Common myeloid progenitor, CD34-positive (primary cell): ENCODE data around the gene EFNA5.

Experiments
- CTCF ChIA-PET: fragments of 350-600 bp; sonication (Branson Sonifier 250); formaldehyde crosslinking; loops from one replicate; lab custom pipeline; 2021; ENCODE audit warnings: antibody characterized with exemption; lab: Charles Lee
- POLR2A ChIA-PET: fragments of 350-600 bp; sonication (Branson Sonifier 250); formaldehyde crosslinking; loops from one replicate; lab custom pipeline; 2021; ENCODE audit warnings: antibody characterized with exemption; lab: Charles Lee
- DNase-seq, 3 donors: peaks; one replicate each; pipeline versions ENCODE4 v3.0.0 to v3.0.0-alpha.2; 2013
- H3K27ac ChIP-seq, 2 experiments: 1 replicate in 1 of 2; 2 replicates in 1 of 2; pipeline ENCODE4 v1.7.0; 2013; ENCODE audit warnings: inconsistent platforms in 2 of 2, low read length in 2 of 2, mild to moderate bottlenecking in 2 of 2, low read depth in 1 of 2, moderate library complexity in 1 of 2; ENCODE audit not compliant: severe bottlenecking in 2 of 2, insufficient read depth in 1 of 2, poor library complexity in 1 of 2
- H3K27me3 ChIP-seq, 5 experiments: replicated peaks in 2 of 5; 1 replicate in 3 of 5; 2 replicates in 2 of 5; pipeline versions ENCODE4 v1.6.1 to v1.7.0; 2013; ENCODE audit warnings: low read length in 4 of 5, mild to moderate bottlenecking in 2 of 5, moderate library complexity in 2 of 5, inconsistent platforms in 1 of 5; ENCODE audit not compliant: insufficient read depth in 5 of 5, control insufficient read depth in 4 of 5
- H3K36me3 ChIP-seq, 4 experiments: 1 replicate in 2 of 4; 2 replicates in 2 of 4; pipeline versions ENCODE4 v1.6.1 to v1.7.0; 2013; ENCODE audit warnings: low read length in 3 of 4, control low read depth in 1 of 4, mild to moderate bottlenecking in 1 of 4; ENCODE audit not compliant: control insufficient read depth in 4 of 4, insufficient read depth in 4 of 4
- H3K4me1 ChIP-seq, 4 experiments: 1 replicate in 3 of 4; 2 replicates in 1 of 4; pipeline versions ENCODE4 v1.6.1 to v1.7.1; 2013; ENCODE audit warnings: low read length in 3 of 4, mild to moderate bottlenecking in 3 of 4, control low read depth in 1 of 4, inconsistent platforms in 1 of 4, moderate library complexity in 1 of 4; ENCODE audit not compliant: control insufficient read depth in 4 of 4, insufficient read depth in 4 of 4; ENCODE audit errors: control extremely low read depth in 1 of 4
- H3K4me3 ChIP-seq, 7 experiments: 1 replicate in 4 of 7; 2 replicates in 3 of 7; pipeline versions ENCODE4 v1.5.1 to v1.7.0; 2013; ENCODE audit warnings: mild to moderate bottlenecking in 7 of 7, low read length in 6 of 7, moderate library complexity in 6 of 7, inconsistent platforms in 2 of 7, low read depth in 2 of 7, control low read depth in 1 of 7; ENCODE audit not compliant: insufficient read depth in 4 of 7, control insufficient read depth in 1 of 7; ENCODE audit errors: extremely low read depth in 1 of 7
- H3K9me3 ChIP-seq, 5 experiments: 1 replicate in 4 of 5; 2 replicates in 1 of 5; pipeline versions ENCODE4 v1.6.1 to v1.7.1; 2013; ENCODE audit warnings: low read length in 4 of 5, mild to moderate bottlenecking in 2 of 5, inconsistent platforms in 1 of 5, low read depth in 1 of 5, moderate library complexity in 1 of 5; ENCODE audit not compliant: control insufficient read depth in 4 of 5, insufficient read depth in 2 of 5; ENCODE audit errors: control extremely low read depth in 1 of 5
- WGBS: methylation state at CpG from one replicate; pipeline ENCODE4 v1.1.5; 2013; ENCODE audit not compliant: insufficient coverage; 5-methylcytosine and 5-hydroxymethylcytosine counted together

EFNA5 gene

DNA sequence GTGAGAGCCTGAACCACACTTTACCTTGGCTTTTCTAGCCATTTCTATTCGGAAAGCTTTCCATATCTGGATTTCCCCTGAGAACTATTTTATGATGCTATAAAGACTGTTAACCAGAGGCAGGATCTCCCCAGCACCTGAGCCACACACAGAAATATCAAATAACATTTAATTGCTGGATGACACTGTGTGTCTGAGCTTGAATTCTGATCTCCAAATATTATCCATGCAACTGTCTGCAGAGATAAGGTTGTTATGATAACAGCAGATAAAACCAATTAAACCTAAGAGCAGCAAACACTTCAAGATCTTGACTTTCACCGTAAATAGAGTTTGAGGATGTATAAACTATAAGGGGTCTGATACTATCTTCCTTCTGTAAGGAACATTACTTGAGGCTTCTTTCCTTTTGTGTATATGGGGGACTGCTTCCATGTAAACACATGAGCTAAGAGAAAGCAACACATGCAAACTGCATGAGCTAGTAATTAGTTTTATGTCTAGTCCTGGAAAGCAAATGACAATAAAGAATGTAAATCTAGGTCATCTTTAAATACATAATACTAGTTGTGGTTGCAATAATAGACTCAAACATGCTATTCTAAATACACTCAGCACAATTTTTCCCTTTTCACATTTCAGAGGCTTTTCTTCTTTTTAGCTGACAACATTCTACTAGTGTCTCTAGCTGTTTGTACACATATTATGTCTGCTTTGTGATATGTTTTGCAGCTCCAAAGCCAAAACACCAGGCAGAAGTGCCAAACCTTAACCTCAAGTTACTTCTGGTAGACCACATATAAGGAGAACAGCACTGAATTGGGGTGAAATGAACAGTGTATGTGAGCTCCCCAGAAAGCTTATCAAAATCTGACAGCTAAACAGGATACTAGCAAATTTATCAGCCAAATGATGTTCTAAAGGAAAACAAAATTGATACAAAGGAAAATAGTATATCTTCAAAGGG, 136.5 kb downstream of the EFNA5 start:
- H3K4me1 ChIP-seq = no peaks in the 10 kb centered on the region
- peaks cover 0 to 2% (median 0%) of the 10 kb centered on the region in 5 experiments for H3K9me3 ChIP-seq
- WGBS = 100% methylated on average over 1 of the region's 2 CpGs
- CTCF ChIA-PET = interaction anchor here (1.0 to 1.3 kb wide), 2 partner anchors 9 to 38 kb away, joined by 3 read pairs; no protein-coding TSS in a partner anchor
- POLR2A ChIA-PET = no interaction called here
- no peak overlapping the region for H3K27ac ChIP-seq
- H3K36me3 ChIP-seq = no peaks in the 10 kb centered on the region
- peaks cover 0 to 3% (median 0%) of the 10 kb centered on the region in 5 experiments for H3K27me3 ChIP-seq
- DNase-seq = no peak
- no peak overlapping the region for H3K4me3 ChIP-seq

DNA sequence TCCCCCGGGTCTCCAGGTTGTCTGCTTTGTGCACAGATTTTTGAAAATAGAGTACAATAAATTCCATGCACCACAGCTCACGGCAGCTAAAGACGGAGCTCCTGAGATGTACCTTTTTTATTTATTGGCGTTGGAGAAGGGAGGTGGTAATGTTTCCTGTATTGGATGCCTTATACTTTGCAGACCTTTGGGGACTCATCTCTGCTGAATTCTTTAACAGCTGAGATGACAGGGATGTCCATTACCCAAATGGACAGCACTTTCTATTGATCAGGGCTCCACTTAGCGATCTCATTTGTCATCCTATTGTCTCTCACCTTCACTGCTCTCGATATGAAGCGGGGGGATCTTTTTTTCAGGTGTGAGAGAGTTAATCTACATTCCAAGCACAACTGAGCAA, 137.8 kb downstream of the EFNA5 start:
- H3K4me3 ChIP-seq = no peak overlapping the region
- WGBS = 91% methylated on average over 4 of the region's 7 CpGs
- CTCF ChIA-PET = no interaction called here

DNA sequence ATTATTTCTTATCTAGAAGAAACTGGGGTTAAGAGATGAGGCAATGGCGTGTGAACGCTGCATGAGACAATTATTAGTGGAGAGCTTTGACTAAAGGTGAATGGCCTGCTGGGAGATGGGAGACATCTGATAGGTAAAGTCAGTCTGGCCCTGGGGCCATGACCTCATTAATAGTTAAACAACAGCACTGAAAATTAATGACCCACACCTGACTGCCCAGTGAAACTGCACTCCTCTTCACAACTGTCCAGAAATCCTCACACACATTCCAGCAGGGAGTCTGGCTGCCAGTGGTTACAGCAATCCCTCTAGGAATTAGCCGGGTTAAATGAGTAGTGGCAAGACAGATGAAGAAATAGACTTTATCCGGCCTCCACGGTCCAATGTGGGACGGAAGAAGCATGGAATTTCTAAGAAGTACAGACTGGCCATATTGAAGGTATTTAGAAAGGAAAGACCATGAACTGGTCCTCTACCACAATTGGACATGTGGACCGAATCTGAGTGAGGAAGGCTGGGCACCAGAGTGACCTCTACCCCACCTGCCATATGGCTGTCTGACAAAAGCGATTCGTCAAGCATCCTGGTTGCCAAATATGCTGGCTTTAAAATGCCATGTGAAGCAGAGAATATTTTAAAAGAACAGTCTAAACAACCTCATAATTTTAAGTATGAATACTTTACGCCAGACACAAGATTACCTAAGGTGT, 138.4 kb downstream of the EFNA5 start:
- CTCF ChIA-PET = no interaction called here
- DNase-seq = no peak
- Histone ChIP-seq H3K36me3 (no peaks in the 10 kb centered on the region), H3K27ac (no peak overlapping the region), H3K9me3 (peaks cover 0 to 2% (median 0%) of the 10 kb centered on the region in 5 experiments), H3K4me3 (no peak overlapping the region), H3K27me3 (peaks cover 0 to 3% (median 0%) of the 10 kb centered on the region in 5 experiments), H3K4me1 (no peaks in the 10 kb centered on the region)
- POLR2A ChIA-PET = no interaction called here
- WGBS = 98% methylated on average over 9 of the region's 10 CpGs

More for the DNA sequence above, 137.8 kb downstream of the EFNA5 start:
- Histone ChIP-seq H3K4me1 (no peaks in the 10 kb centered on the region), H3K27ac (no peak overlapping the region), H3K27me3 (peaks cover 0 to 3% (median 0%) of the 10 kb centered on the region in 5 experiments), H3K9me3 (peaks cover 0 to 2% (median 0%) of the 10 kb centered on the region in 5 experiments), H3K36me3 (no peaks in the 10 kb centered on the region)
- POLR2A ChIA-PET = no interaction called here
- DNase-seq = no peak

DNA sequence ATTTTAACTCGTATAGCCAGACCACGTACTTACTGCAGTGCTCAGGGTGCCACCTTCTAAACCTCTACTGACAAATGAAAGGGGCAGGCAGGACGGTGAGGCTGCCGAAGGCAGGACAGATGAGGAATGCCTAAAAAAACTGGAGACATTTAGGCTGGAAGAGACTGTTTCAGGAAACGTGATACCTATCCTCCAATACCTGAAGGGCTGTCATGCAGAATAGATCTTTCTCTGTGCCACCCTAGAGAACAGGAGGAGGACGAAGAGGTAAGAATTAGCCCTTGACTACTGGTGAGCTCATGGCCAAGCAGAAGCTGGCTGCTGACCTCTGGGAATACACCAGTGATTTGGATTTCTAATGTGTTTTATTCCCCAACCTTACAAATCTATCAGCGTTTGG, 139.4 kb downstream of the EFNA5 start:
- POLR2A ChIA-PET = no interaction called here
- Histone ChIP-seq H3K4me1 (no peaks in the 10 kb centered on the region), H3K27me3 (peaks cover 0 to 3% (median 0%) of the 10 kb centered on the region in 5 experiments), H3K27ac (no peak overlapping the region), H3K36me3 (no peaks in the 10 kb centered on the region), H3K9me3 (peaks cover 0 to 2% (median 0%) of the 10 kb centered on the region in 5 experiments), H3K4me3 (no peak overlapping the region)
- WGBS = 100% methylated on average over 7 of the region's 7 CpGs
- CTCF ChIA-PET = interaction anchor here (0.9 kb wide), 1 partner anchor 9 kb away, joined by 3 read pairs; no protein-coding TSS in a partner anchor
- DNase-seq = no peak

DNA sequence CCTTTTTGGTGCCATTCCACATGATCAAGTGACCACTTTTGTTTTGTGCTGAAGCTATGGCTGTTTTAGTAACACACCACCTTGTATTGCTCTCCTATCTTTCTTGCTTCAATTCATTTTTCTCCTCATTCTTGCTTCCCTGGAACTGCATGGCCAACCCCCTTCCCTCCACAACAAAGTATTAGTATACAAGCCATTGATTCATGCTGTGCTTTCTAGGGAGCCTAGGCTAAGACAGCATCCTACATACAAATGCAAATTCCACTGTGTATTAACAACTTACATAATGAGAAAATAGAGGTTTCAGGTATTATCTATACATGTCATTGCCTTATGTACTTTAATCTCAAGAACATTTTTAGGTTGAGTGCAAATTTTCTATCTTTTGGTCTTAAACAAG, 141.1 kb downstream of the EFNA5 start:
- Histone ChIP-seq H3K27ac (no peak overlapping the region), H3K27me3 (peaks cover 0 to 3% (median 0%) of the 10 kb centered on the region in 5 experiments), H3K4me1 (no peaks in the 10 kb centered on the region), H3K36me3 (no peaks in the 10 kb centered on the region), H3K9me3 (peaks cover 0 to 2% (median 0%) of the 10 kb centered on the region in 5 experiments), H3K4me3 (no peak overlapping the region)
- POLR2A ChIA-PET = no interaction called here
- CTCF ChIA-PET = no interaction called here
- DNase-seq = no peak

DNA sequence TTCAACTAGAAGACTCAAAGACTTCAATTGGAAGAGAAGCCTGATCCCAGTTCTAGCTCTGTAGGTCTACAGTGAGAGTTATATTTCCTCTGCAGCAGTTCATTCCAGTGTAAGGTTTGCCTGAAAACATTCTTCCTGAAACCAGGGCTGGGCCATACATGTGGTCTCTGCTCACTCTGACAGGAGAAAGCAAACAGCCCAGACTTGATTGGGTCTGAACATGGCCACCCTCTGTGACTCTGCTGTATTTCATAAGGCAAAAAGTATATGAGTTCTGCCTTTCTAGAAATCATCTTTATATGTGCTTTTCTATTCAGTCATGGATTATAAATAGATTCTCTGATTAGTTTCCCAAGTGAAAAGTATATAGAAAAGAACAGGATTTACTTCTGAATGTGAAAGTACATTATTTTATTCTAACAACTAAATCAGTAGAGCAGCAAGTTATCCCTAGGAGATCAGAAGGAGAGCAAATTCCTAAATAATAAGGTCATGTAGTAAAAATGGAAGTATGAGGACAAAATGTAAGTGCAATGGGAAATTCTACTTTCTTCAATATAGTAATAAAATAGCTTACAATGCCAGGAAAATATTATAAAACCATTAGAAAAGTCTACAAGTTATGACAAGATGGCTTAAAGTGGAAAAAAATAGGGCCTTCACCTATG, 144.3 kb downstream of the EFNA5 start:
- ChIA-PET CTCF (no interaction called here), POLR2A (interaction anchor here (0.6 kb wide), 1 partner anchor 227 kb away, joined by 3 read pairs; no protein-coding TSS in a partner anchor)
- Histone ChIP-seq H3K36me3 (no peaks in the 10 kb centered on the region), H3K27me3 (peaks cover 0 to 3% (median 0%) of the 10 kb centered on the region in 5 experiments), H3K4me1 (no peaks in the 10 kb centered on the region), H3K27ac (no peak overlapping the region), H3K4me3 (no peak overlapping the region), H3K9me3 (peaks cover 0 to 2% (median 0%) of the 10 kb centered on the region in 5 experiments)
- DNase-seq = no peak
